ENCODE data around the gene SDHC.
"Not testable (repeated sequence)": the region's sequence is repeated elsewhere in the genome, so short reads cannot be mapped to it uniquely, and the experiment has no call there.

The SDHC gene

DNA sequence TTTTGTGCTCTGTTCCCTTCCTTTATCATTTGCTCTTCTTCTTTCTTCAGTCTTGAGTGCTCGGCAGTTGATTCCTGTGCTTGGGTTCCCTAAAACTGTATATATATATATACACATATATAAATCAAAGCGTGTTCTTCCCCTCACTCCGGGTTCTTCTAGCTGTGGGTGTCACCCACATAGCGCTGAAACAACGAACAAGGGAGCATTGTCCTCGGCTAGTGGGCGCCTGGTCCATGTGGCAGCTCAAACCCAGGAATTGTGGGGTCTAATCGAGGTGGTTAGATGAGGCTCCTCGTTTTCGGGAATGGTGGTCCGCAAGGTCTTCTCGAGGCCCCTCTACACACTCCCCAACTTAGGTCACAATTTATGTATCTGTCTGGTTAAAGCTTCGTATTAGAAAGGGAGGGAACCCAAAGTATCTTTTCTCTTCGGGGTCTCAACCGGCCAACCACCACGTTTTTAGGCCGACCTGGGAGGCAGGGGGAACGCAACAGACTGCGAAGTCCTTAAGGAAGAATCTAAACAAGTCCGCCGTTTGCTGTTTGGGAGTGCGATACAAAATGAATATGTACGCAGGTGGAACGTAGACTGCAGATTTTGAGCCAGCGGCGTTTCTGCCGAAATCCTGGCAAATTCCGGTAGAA is 504 bp upstream of the SDHC start:
- Histone ChIP-seq H3K36me3 (ENCODE audit: control insufficient read depth, insufficient read depth, low read length) (no peaks in the 10 kb centered on the region), H3K4me3 (ENCODE audit: low read depth, low read length) (peak overlapping the region; percentile 96), H3K4me1 (peaks cover 7% of the 10 kb centered on the region), H3K4me2 (ENCODE audit: low read length) (peak overlapping the region; percentile 74), H3K79me2 (peaks cover 6% of the 10 kb centered on the region), H2AFZ (peak overlapping the region; percentile 93), H3K9ac (no peak overlapping the region), H3K9me3 (ENCODE audit: control insufficient read depth, low read length) (no peaks in the 10 kb centered on the region), H3K27me3 (ENCODE audit: control insufficient read depth, insufficient read depth, low read length) (no peaks in the 10 kb centered on the region), H3K27ac (peak overlapping the region; percentile 92)
- TF ChIP-seq, protein P1, sequence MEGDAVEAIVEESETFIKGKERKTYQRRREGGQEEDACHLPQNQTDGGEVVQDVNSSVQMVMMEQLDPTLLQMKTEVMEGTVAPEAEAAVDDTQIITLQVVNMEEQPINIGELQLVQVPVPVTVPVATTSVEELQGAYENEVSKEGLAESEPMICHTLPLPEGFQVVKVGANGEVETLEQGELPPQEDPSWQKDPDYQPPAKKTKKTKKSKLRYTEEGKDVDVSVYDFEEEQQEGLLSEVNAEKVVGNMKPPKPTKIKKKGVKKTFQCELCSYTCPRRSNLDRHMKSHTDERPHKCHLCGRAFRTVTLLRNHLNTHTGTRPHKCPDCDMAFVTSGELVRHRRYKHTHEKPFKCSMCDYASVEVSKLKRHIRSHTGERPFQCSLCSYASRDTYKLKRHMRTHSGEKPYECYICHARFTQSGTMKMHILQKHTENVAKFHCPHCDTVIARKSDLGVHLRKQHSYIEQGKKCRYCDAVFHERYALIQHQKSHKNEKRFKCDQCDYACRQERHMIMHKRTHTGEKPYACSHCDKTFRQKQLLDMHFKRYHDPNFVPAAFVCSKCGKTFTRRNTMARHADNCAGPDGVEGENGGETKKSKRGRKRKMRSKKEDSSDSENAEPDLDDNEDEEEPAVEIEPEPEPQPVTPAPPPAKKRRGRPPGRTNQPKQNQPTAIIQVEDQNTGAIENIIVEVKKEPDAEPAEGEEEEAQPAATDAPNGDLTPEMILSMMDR (IDR thresholded peaks at IDR 0.05), result no peak

DNA sequence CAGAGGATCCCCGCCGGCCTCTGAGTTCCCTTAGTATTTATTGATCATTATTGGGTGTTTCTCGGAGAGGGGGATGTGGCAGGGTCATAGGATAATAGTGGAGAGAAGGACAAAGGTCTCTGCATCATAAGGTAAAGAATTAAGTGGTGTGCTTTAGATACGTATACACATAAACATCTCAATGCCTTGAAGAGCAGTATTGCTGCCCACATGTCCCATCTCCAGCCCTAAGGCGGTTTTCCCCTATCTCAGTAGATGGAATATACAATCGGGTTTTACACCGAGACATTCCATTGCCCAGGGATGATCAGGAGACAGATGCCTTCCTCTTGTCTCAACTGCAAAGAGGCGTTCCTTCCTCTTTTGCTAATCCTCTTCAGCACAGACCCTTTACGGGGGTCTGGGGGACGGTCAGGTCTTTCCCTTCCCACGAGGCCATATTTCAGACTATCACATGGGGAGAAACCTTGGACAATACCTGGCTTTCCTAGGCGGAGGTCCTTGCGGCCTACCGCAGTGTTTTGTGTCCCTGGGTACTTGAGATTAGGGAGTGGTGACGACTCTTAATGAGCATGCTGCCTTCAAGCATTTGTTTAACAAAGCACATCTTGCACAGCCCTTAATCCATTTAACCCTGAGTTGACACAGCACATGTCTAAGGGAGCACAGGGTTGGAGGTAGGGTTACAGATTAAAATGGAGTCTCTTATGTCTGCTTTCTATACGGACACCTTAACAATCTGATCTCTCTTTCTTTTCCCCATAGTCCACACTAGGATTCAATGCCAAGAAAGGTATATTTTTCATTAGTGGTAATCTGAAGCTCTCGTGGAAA is 1.9 kb downstream of the SDHC start:
- not testable (repeated sequence) for H3K36me3 ChIP-seq (ENCODE audit: control insufficient read depth, insufficient read depth, low read length); H3K27me3 ChIP-seq (ENCODE audit: control insufficient read depth, insufficient read depth, low read length); H3K4me2 ChIP-seq (ENCODE audit: low read length); H3K9me3 ChIP-seq (ENCODE audit: control insufficient read depth, low read length); H3K4me3 ChIP-seq (ENCODE audit: low read depth, low read length); H3K9ac ChIP-seq; H3K27ac ChIP-seq; H2AFZ ChIP-seq; H3K4me1 ChIP-seq; H3K79me2 ChIP-seq

DNA sequence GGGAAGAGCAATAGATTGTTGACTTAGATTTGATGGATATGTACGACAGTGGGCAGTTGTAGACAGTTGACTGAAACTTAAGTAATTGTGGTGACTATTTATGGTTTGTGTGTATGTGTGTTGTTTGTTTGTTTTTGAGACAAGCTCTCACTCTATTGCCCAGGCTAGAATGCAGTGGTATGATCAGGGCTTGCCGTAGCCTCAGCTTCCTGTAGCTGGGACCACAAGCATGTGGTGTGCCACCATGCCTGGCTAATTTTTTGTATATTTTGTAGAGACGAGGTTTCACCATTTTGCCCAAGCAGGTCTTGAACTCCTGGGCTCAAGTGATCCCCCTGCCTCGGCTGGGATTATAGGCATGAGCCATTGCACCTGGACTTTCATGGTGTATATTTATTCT is 9.8 kb downstream of the SDHC start:
- Histone ChIP-seq H3K4me3 (ENCODE audit: low read depth, low read length) (no peak overlapping the region), H3K36me3 (ENCODE audit: control insufficient read depth, insufficient read depth, low read length) (no peaks in the 10 kb centered on the region), H3K79me2 (no peaks in the 10 kb centered on the region), H3K9ac (no peak overlapping the region), H3K9me3 (ENCODE audit: control insufficient read depth, low read length) (no peaks in the 10 kb centered on the region), H3K27ac (no peak overlapping the region), H3K4me2 (ENCODE audit: low read length) (no peak overlapping the region), H3K4me1 (no peaks in the 10 kb centered on the region), H3K27me3 (ENCODE audit: control insufficient read depth, insufficient read depth, low read length) (no peaks in the 10 kb centered on the region), H2AFZ (no peak overlapping the region)
- TF ChIP-seq, protein P1 (IDR thresholded peaks at IDR 0.05), result no peak

DNA sequence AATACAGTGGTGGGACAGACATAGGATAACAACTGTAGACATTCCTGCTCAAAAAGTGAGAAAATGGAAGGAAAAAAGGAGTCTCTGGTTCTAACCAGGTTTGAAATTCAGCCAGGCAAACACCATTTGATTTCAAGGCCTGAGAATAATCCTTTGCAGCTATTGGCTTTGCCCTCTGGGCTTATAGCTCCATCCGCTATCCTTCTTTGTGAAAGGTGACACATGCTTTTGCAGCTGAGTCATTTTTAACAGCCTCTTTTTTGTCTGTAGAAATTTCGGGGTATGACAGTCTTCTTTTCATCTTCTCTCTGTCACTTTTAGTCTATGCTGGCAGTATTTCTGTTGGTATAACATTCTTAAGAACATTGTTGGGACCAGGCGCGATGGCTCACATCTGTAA is 16.2 kb downstream of the SDHC start:
- no peak overlapping the region for H3K9ac ChIP-seq
- no peaks in the 10 kb centered on the region for H3K36me3 ChIP-seq (ENCODE audit: control insufficient read depth, insufficient read depth, low read length)
- H2AFZ ChIP-seq, result no peak overlapping the region
- TF ChIP-seq, protein P1 (IDR thresholded peaks at IDR 0.05), result no peak
- H3K27ac ChIP-seq, result no peak overlapping the region
- no peaks in the 10 kb centered on the region for H3K27me3 ChIP-seq (ENCODE audit: control insufficient read depth, insufficient read depth, low read length)
- no peaks in the 10 kb centered on the region for H3K79me2 ChIP-seq
- H3K9me3 ChIP-seq (ENCODE audit: control insufficient read depth, low read length), result no peaks in the 10 kb centered on the region
- no peak overlapping the region for H3K4me2 ChIP-seq (ENCODE audit: low read length)
- H3K4me1 ChIP-seq, result no peaks in the 10 kb centered on the region
- no peak overlapping the region for H3K4me3 ChIP-seq (ENCODE audit: low read depth, low read length)

DNA sequence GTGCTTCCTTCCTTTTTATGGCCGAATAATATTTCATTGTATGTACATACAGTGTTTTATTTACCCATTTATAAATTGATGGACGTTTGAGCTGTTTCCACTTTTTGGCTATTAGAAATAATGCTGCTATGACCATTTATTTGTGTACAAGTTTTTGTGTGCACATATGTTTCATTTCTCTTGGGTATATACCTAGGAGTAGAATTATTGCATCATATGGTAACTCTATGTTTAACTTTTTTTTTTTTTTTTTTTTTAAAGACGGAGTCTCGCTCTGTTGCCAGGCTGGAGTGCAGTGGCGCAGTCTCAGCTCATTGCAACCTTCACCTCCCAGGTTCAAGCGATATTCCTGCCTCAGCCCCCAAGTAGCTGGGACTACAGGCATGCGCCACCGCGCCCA is 19.0 kb downstream of the SDHC start:
- Histone ChIP-seq H3K27ac (no peak overlapping the region), H3K4me3 (ENCODE audit: low read depth, low read length) (no peak overlapping the region), H3K9ac (no peak overlapping the region), H3K79me2 (no peaks in the 10 kb centered on the region), H3K9me3 (ENCODE audit: control insufficient read depth, low read length) (no peaks in the 10 kb centered on the region), H3K36me3 (ENCODE audit: control insufficient read depth, insufficient read depth, low read length) (no peaks in the 10 kb centered on the region), H3K4me1 (no peaks in the 10 kb centered on the region), H2AFZ (no peak overlapping the region), H3K4me2 (ENCODE audit: low read length) (no peak overlapping the region), H3K27me3 (ENCODE audit: control insufficient read depth, insufficient read depth, low read length) (no peaks in the 10 kb centered on the region)
- TF ChIP-seq, protein P1 (IDR thresholded peaks at IDR 0.05), result no peak
